Femur (tissue), 1 donor: ENCODE data around the gene POTEB.
"Not testable (repeated sequence)": the region's sequence is repeated elsewhere in the genome, so short reads cannot be mapped to it uniquely, and the experiment has no call there.

Source experiments
- DNase-seq: peaks from one replicate; pipeline ENCODE4 v3.0.0-alpha.2; 2017

Gene POTEB

GRCh38 chr15:21877635-21878034 is at the start of gene POTEB:
TSS of gene POTEB (minus strand) at chr15:21877735. CDS start at chr15:21877246, 489 bp downstream.
- DNase-seq = not testable (repeated sequence)

GRCh38 chr15:21890955-21891354 is 13.4 kb upstream of the POTEB start:
- not testable (repeated sequence) for DNase-seq

GRCh38 chr15:21889542-21889941 is 12.0 kb upstream of the POTEB start:
- not testable (repeated sequence) for DNase-seq

GRCh38 chr15:21838831-21839230 is 38.7 kb downstream of the POTEB start:
- not testable (repeated sequence) for DNase-seq
